Keratinocyte (primary cell): ENCODE measurements around the gene MMP21. TPM values are rescaled to one million over a fixed set of nuclear protein-coding genes. Genes with fewer than 3 reads are reported as not detected.

Experiments
- DNase-seq: peaks from one replicate; pipeline ENCODE4 v3.0.0-alpha.2; 2011; ENCODE audit warnings: low read depth, missing footprints, low spot score
- FAIRE-seq: peaks from 2 replicates; lab custom pipeline; 2011; peaks lifted over from hg19 to GRCh38; lab: Jason Lieb, UNC
- H2AFZ ChIP-seq: 2 replicates; pipeline ENCODE4 v1.6.0; 2012; ENCODE audit warnings: low read length, control low read depth, inconsistent platforms; ENCODE audit not compliant: control insufficient read depth
- H3K27ac ChIP-seq: 2 replicates; pipeline ENCODE4 v1.5.1; 2011; ENCODE audit warnings: low read length; ENCODE audit not compliant: control insufficient read depth, insufficient read depth
- H3K27me3 ChIP-seq: 3 replicates; pipeline ENCODE4 v1.6.0; 2011; ENCODE audit warnings: low read length; ENCODE audit not compliant: control insufficient read depth, insufficient read depth; ENCODE audit errors: extremely low read depth
- H3K36me3 ChIP-seq, 2 experiments: 2 replicates in 1 of 2; 3 replicates in 1 of 2; pipeline ENCODE4 v1.5.1; 2011; ENCODE audit warnings: low read length in 2 of 2, mild to moderate bottlenecking in 1 of 2; ENCODE audit not compliant: control insufficient read depth in 2 of 2, insufficient read depth in 2 of 2; ENCODE audit errors: extremely low read depth in 1 of 2
- H3K4me1 ChIP-seq: 3 replicates; pipeline ENCODE4 v1.5.1; 2011; ENCODE audit warnings: low read length; ENCODE audit not compliant: control insufficient read depth, insufficient read depth; ENCODE audit errors: extremely low read depth
- H3K4me2 ChIP-seq: 3 replicates; pipeline ENCODE4 v1.6.0; 2011; ENCODE audit warnings: low read depth, low read length; ENCODE audit not compliant: control insufficient read depth, insufficient read depth; ENCODE audit errors: extremely low read depth
- H3K4me3 ChIP-seq, 3 experiments: fragments of 200-600 bp in 1 of 3; sonication (generic) in 1 of 3; 2 replicates in 2 of 3; 3 replicates in 1 of 3; pipeline ENCODE4 v1.5.1; 2011 to 2016; ENCODE audit warnings: low read length in 3 of 3, mild to moderate bottlenecking in 3 of 3, control low read depth in 2 of 3, inconsistent platforms in 1 of 3, low read depth in 1 of 3, mixed read lengths in 1 of 3, mixed run types in 1 of 3, moderate library complexity in 1 of 3; ENCODE audit not compliant: control insufficient read depth in 2 of 3, insufficient read depth in 2 of 3; ENCODE audit errors: extremely low read depth in 1 of 3
- H3K79me2 ChIP-seq: 2 replicates; pipeline ENCODE4 v1.6.0; 2012; ENCODE audit warnings: low read length; ENCODE audit not compliant: control insufficient read depth, insufficient read depth
- H3K9ac ChIP-seq: 3 replicates; pipeline ENCODE4 v1.6.0; 2011; ENCODE audit warnings: low read length; ENCODE audit not compliant: control insufficient read depth, insufficient read depth; ENCODE audit errors: extremely low read depth
- H3K9me1 ChIP-seq: 3 replicates; pipeline ENCODE4 v1.6.0; 2011; ENCODE audit warnings: low read length; ENCODE audit not compliant: control insufficient read depth, insufficient read depth; ENCODE audit errors: extremely low read depth
- H3K9me3 ChIP-seq: 2 replicates; pipeline ENCODE4 v1.5.1; 2012; ENCODE audit warnings: low read depth, low read length; ENCODE audit not compliant: control insufficient read depth
- H4K20me1 ChIP-seq: 3 replicates; pipeline ENCODE4 v1.6.0; 2011; ENCODE audit warnings: low read length; ENCODE audit not compliant: control insufficient read depth, insufficient read depth; ENCODE audit errors: extremely low read depth
- EZH2 ChIP-seq: IDR thresholded peaks from one replicate; pipeline ENCODE4 v1.6.1; 2012; ENCODE audit warnings: inconsistent platforms, mild to moderate bottlenecking, low read length, moderate library complexity
- dilution Hi-C: fragments of 300-500 bp; cut with MboI; formaldehyde crosslinking; loops from one replicate; pipeline ENCODE4 v1.7.0; 2020; ENCODE audit warnings: low sequenced_read_pairs; ENCODE audit not compliant: extremely low pct_ligation_motif_present
- polyA plus RNA-seq, 5 experiments: library from polyadenylated mRNA; depleted of rRNA in 3 of 5; stranded (reverse) in 3 of 5; stranded (forward) in 1 of 5; unstranded in 1 of 5; fragments of >200 nt; gene quantifications; 1 replicate in 1 of 5; 2 replicates in 3 of 5; 3 replicates in 1 of 5; pipeline versions ENCODE4 v1.2.1 to v1.2.3, GENCODE V29; 2011 to 2012; ENCODE audit warnings: missing spikeins in 2 of 5, low read depth in 1 of 5, low replicate concordance in 1 of 5
- TF ChIP-seq, protein P1 (sequence below), 3 experiments: IDR thresholded peaks in 1 of 3; conservative IDR thresholded peaks in 1 of 3; optimal IDR thresholded peaks in 1 of 3; 2 replicates in 2 of 3; 3 replicates in 1 of 3; pipeline versions ENCODE3 to v1.5.1; 2011; ENCODE audit warnings: low read length in 3 of 3, mild to moderate bottlenecking in 3 of 3, moderate library complexity in 2 of 3, control low read depth in 1 of 3, inconsistent platforms in 1 of 3; ENCODE audit not compliant: insufficient read depth in 2 of 3; ENCODE audit errors: extremely low read depth in 1 of 3

MMP21 gene
- polyA plus RNA-seq, 1 donor (not counting 4 experiments of a cell fraction or from before 2014, with no cell fraction given), result not detected

DNA sequence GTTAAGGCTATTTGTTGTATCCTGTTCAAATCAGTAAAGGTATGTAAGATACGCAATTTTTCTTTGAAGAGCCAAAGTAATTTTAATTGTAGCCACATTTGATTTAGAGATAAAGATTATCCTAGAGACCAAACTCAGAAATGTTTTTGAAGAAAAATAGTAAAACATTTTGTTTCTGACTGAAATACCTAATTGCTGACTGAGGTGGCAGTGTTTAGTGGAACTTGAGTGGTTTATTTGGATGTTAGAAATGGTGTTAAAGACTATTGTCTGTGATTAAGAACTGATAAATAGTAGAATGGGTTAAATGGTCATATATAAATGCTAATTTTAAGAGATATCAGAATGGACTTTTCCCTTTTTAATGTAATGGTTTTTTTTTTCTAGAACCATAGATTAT lies 40.8 kb downstream of the MMP21 start:
- no peaks in the 10 kb centered on the region for H3K9me1 ChIP-seq
- H3K9ac ChIP-seq, result no peak overlapping the region
- TF ChIP-seq, protein P1, sequence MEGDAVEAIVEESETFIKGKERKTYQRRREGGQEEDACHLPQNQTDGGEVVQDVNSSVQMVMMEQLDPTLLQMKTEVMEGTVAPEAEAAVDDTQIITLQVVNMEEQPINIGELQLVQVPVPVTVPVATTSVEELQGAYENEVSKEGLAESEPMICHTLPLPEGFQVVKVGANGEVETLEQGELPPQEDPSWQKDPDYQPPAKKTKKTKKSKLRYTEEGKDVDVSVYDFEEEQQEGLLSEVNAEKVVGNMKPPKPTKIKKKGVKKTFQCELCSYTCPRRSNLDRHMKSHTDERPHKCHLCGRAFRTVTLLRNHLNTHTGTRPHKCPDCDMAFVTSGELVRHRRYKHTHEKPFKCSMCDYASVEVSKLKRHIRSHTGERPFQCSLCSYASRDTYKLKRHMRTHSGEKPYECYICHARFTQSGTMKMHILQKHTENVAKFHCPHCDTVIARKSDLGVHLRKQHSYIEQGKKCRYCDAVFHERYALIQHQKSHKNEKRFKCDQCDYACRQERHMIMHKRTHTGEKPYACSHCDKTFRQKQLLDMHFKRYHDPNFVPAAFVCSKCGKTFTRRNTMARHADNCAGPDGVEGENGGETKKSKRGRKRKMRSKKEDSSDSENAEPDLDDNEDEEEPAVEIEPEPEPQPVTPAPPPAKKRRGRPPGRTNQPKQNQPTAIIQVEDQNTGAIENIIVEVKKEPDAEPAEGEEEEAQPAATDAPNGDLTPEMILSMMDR (optimal IDR thresholded peaks at IDR 0.05 in 1 of 3, IDR thresholded peaks at IDR 0.05 in 1 of 3, conservative IDR thresholded peaks at IDR 0.05 in 1 of 3; ENCODE audit: extremely low read depth in 1 of 3, insufficient read depth in 2 of 3, low read length in 3 of 3), result peak in 1 of 3 experiments; percentile 8
- no peak for TF ChIP-seq EZH2
- no peaks in the 10 kb centered on the region for H3K9me3 ChIP-seq
- H3K79me2 ChIP-seq, result no peaks in the 10 kb centered on the region
- H3K27me3 ChIP-seq, result no peaks in the 10 kb centered on the region
- dilution Hi-C loops, result no loop called here
- no peak for FAIRE-seq
- H3K4me2 ChIP-seq, result no peak overlapping the region
- H4K20me1 ChIP-seq, result no peaks in the 10 kb centered on the region
- DNase-seq, result no peak
- no peaks in the 10 kb centered on the region for H3K4me1 ChIP-seq
- no peak overlapping the region for H2AFZ ChIP-seq
- no peak overlapping the region for H3K27ac ChIP-seq
- H3K4me3 ChIP-seq, result no peak overlapping the region
- peaks cover 25 to 36% of the 10 kb centered on the region in 2 experiments for H3K36me3 ChIP-seq

DNA sequence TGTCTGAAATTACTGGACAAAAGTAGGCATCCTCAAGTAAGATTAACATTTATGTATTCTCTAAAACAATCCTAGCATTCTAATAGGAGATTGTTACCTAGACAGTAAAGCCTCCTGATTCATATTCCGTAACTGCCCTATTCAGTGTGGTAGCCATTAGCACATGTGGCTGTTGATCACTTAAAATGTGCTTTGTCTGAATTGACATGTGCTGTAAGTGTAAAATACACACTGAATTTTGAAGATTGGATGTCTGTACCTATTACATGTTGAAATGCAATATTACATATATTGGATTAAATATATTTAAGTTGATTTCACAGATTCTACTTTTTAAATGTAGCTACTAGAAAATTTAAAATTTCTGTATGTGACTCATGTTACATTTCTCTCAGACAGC lies 41.5 kb downstream of the MMP21 start:
- Histone ChIP-seq H4K20me1 (no peaks in the 10 kb centered on the region), H3K4me1 (no peaks in the 10 kb centered on the region), H3K9ac (no peak overlapping the region), H3K27me3 (no peaks in the 10 kb centered on the region), H2AFZ (no peak overlapping the region), H3K36me3 (peaks cover 29 to 35% of the 10 kb centered on the region in 2 experiments), H3K4me3 (no peak overlapping the region), H3K79me2 (no peaks in the 10 kb centered on the region), H3K27ac (no peak overlapping the region), H3K4me2 (no peak overlapping the region), H3K9me1 (no peaks in the 10 kb centered on the region), H3K9me3 (no peaks in the 10 kb centered on the region)
- no peak for DNase-seq
- no peak for TF ChIP-seq EZH2
- TF ChIP-seq, protein P1 (optimal IDR thresholded peaks at IDR 0.05 in 1 of 3, IDR thresholded peaks at IDR 0.05 in 1 of 3, conservative IDR thresholded peaks at IDR 0.05 in 1 of 3; ENCODE audit: extremely low read depth in 1 of 3, insufficient read depth in 2 of 3, low read length in 3 of 3), result no peak
- FAIRE-seq, result no peak
- dilution Hi-C loops, result no loop called here
